PC-3 (cell line): Measurements from ENCODE around the gene APMAP. TPM values are rescaled to one million over a fixed set of nuclear protein-coding genes. Genes with fewer than 3 reads are reported as not detected.

ENCODE experiments used
- ATAC-seq: fragments of 200-7000 bp; cut with Tn5 transposase; 2 replicates; pipeline ENCODE4 v1.9.1; 2020; ENCODE audit warnings: mild to moderate bottlenecking, moderate library complexity
- BruUV-seq: library from RNA; stranded (reverse); fragments of 400-500 nt; replicated peaks from 2 replicates; lab custom pipeline; 2021; lab: Mats Ljungman, UMichigan
- CTCF ChIA-PET: fragments of 300-600 bp; sonication (Branson Sonifier 250); formaldehyde crosslinking; loops from one replicate; lab custom pipeline; 2022; ENCODE audit warnings: antibody characterized with exemption; lab: Charles Lee
- POLR2A ChIA-PET: fragments of 300-600 bp; sonication (Branson Sonifier 250); formaldehyde crosslinking; loops from one replicate; lab custom pipeline; 2022; ENCODE audit warnings: antibody characterized with exemption; ENCODE audit not compliant: unreplicated experiment; lab: Charles Lee
- DNase-seq: peaks from one replicate; pipeline ENCODE4 v3.0.0-alpha.2; 2015
- H2AFZ ChIP-seq: fragments of 300-600 bp; sonication (generic); 2 replicates; pipeline ENCODE4 v1.6.0; 2016; ENCODE audit warnings: antibody characterized with exemption, low read length
- H3F3A ChIP-seq: fragments of 300-600 bp; sonication (generic); one replicate; pipeline ENCODE4 v1.6.0; 2017; ENCODE audit warnings: antibody characterized with exemption, low read length, control low read depth, mild to moderate bottlenecking; ENCODE audit not compliant: unreplicated experiment
- H3K27ac ChIP-seq: fragments of 300-600 bp; sonication (generic); 2 replicates; pipeline ENCODE4 v1.5.1; 2016; ENCODE audit warnings: mild to moderate bottlenecking, low read length
- H3K27me3 ChIP-seq: fragments of 300-600 bp; sonication (generic); 2 replicates; pipeline ENCODE4 v1.6.1; 2016; ENCODE audit warnings: low read length, mixed read lengths
- H3K36me3 ChIP-seq: fragments of 300-600 bp; sonication (generic); 2 replicates; pipeline ENCODE4 v1.6.1; 2016; ENCODE audit warnings: low read depth, mixed run types, low read length, mixed read lengths
- H3K4me1 ChIP-seq: fragments of 300-600 bp; sonication (generic); 2 replicates; pipeline ENCODE4 v1.5.1; 2016; ENCODE audit warnings: low read length; ENCODE audit not compliant: insufficient read depth
- H3K4me2 ChIP-seq: fragments of 300-600 bp; sonication (generic); 2 replicates; pipeline ENCODE4 v1.6.0; 2016; ENCODE audit warnings: low read length
- H3K4me3 ChIP-seq: fragments of 300-600 bp; sonication (generic); 2 replicates; pipeline ENCODE4 v1.5.1; 2016; ENCODE audit warnings: mild to moderate bottlenecking, low read length, mixed read lengths
- H3K79me2 ChIP-seq: fragments of 300-600 bp; sonication (generic); 2 replicates; pipeline ENCODE4 v1.6.1; 2017; ENCODE audit warnings: low read length, mixed read lengths
- H3K9ac ChIP-seq: fragments of 300-600 bp; sonication (generic); 2 replicates; pipeline ENCODE4 v1.6.0; 2016; ENCODE audit warnings: mild to moderate bottlenecking, low read length
- H3K9me2 ChIP-seq: fragments of 300-600 bp; sonication (generic); replicated peaks from 2 replicates; pipeline ENCODE4 v1.6.1; 2016; ENCODE audit warnings: mixed run types, low read length, mixed read lengths
- H3K9me3 ChIP-seq: fragments of 300-600 bp; sonication (generic); 2 replicates; pipeline ENCODE4 v1.6.1; 2016; ENCODE audit warnings: low read length, mixed read lengths
- H4K20me1 ChIP-seq: fragments of 300-600 bp; sonication (generic); 2 replicates; pipeline ENCODE4 v1.6.1; 2016; ENCODE audit warnings: low read length, mixed read lengths
- EZH2 ChIP-seq: fragments of 300-600 bp; sonication (generic); IDR thresholded peaks from one replicate; pipeline ENCODE4 v1.6.1; 2017; ENCODE audit warnings: antibody characterized with exemption, mild to moderate bottlenecking, low read length; ENCODE audit not compliant: unreplicated experiment
- EZH2phosphoT487 ChIP-seq: fragments of 300-600 bp; sonication (generic); IDR thresholded peaks from 2 replicates; pipeline ENCODE4 v1.6.1; 2018; ENCODE audit warnings: mild to moderate bottlenecking, antibody characterized with exemption, low read length, borderline replicate concordance
- intact Hi-C: fragments of 100-400 bp; cut with micrococcal nuclease; formaldehyde crosslinking; loops from 2 replicates; pipeline ENCODE4 v1.9.0; 2023
- total RNA-seq: library from RNA; depleted of rRNA; stranded (reverse); fragments of >200 nt; gene quantifications from 2 replicates; pipeline ENCODE4 v1.2.3, GENCODE V29; 2014
- TF ChIP-seq, protein P1 (sequence below): fragments of 300-600 bp; sonication (generic); conservative IDR thresholded peaks from 2 replicates; pipeline ENCODE4 v1.5.1; 2017; ENCODE audit warnings: antibody characterized with exemption, low read depth, mild to moderate bottlenecking, low read length

The APMAP gene
- total RNA-seq, 1 experiment from 2014 or later, result 134 TPM

DNA sequence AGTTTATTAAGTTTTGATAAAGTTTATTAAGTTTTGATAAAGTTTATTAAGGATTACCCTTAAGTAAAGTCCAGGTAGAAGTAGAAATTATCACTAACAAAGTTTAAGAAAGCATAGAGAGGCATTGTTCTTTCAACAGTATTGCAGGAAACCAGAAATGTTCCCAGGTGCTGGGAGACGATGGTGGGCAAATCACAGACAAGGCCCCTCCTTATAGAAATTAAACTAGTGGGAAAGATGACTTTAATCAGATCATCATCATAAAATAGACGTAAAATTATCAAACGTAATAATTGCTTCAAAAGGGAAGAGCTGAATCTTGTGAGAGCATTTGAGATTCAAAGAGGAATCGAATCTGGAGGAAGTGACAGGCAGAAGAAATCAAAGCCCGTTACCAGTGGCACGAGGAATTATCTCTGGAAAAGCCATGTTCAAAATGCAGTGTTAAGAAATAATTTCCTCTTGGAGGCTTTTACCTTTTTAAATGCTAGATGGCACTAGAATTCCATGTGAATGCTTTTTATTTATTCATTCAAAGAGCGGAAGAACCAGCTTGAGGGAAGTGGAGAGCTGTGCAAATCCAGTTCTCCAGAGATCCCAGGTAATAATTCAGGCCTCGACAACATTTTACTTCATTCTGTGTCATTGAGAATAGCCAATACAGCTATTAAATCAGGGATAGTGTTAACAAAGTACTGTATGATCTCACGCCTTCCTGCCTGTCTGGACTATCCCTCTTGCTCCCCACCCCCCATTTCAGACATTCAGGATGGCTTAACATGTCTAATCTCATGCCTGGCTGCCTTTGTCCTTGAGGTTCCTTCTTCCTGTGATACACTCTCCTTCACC lies 1.0 kb upstream of the APMAP start:
- peaks cover 50% of the 10 kb centered on the region for H3K4me1 ChIP-seq
- intact Hi-C loops, result loop anchor here (1.0 to 10.0 kb wide), 7 partner anchors 61 to 301 kb away; partner anchors contain the start of gene ENTPD6
- DNase-seq (peak; percentile 86), ATAC-seq (peak; percentile 4; the same call in 1 of the 2 replicates)
- H3K79me2 ChIP-seq, result peaks cover 39% of the 10 kb centered on the region
- peak overlapping the region; percentile 79 for H3K9ac ChIP-seq
- H3K36me3 ChIP-seq, result no peaks in the 10 kb centered on the region
- H3K4me2 ChIP-seq, result peak overlapping the region; percentile 87
- no TSS peak for BruUV-seq
- no peaks in the 10 kb centered on the region for H3F3A ChIP-seq
- no peak for TF ChIP-seq EZH2phosphoT487
- TF ChIP-seq, protein P1, sequence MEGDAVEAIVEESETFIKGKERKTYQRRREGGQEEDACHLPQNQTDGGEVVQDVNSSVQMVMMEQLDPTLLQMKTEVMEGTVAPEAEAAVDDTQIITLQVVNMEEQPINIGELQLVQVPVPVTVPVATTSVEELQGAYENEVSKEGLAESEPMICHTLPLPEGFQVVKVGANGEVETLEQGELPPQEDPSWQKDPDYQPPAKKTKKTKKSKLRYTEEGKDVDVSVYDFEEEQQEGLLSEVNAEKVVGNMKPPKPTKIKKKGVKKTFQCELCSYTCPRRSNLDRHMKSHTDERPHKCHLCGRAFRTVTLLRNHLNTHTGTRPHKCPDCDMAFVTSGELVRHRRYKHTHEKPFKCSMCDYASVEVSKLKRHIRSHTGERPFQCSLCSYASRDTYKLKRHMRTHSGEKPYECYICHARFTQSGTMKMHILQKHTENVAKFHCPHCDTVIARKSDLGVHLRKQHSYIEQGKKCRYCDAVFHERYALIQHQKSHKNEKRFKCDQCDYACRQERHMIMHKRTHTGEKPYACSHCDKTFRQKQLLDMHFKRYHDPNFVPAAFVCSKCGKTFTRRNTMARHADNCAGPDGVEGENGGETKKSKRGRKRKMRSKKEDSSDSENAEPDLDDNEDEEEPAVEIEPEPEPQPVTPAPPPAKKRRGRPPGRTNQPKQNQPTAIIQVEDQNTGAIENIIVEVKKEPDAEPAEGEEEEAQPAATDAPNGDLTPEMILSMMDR, result peak; percentile 76
- ChIA-PET POLR2A (interaction anchor here (0.6 kb wide), 1 partner anchor 41 kb away, joined by 3 read pairs; no protein-coding TSS in a partner anchor), CTCF (interaction anchor here (0.6 to 1.5 kb wide), 8 partner anchors 63 to 397 kb away, joined by 3 to 13 read pairs (median 4); partner anchors contain the start of genes ABHD12 and PYGB)
- no peaks in the 10 kb centered on the region for H4K20me1 ChIP-seq
- peak overlapping the region; percentile 78 for H2AFZ ChIP-seq
- no peaks in the 10 kb centered on the region for H3K9me3 ChIP-seq
- peak overlapping the region; percentile 88 for H3K4me3 ChIP-seq
- peak overlapping the region; percentile 55 for H3K27ac ChIP-seq
- H3K27me3 ChIP-seq, result no peaks in the 10 kb centered on the region
- H3K9me2 ChIP-seq, result no peaks in the 10 kb centered on the region

DNA sequence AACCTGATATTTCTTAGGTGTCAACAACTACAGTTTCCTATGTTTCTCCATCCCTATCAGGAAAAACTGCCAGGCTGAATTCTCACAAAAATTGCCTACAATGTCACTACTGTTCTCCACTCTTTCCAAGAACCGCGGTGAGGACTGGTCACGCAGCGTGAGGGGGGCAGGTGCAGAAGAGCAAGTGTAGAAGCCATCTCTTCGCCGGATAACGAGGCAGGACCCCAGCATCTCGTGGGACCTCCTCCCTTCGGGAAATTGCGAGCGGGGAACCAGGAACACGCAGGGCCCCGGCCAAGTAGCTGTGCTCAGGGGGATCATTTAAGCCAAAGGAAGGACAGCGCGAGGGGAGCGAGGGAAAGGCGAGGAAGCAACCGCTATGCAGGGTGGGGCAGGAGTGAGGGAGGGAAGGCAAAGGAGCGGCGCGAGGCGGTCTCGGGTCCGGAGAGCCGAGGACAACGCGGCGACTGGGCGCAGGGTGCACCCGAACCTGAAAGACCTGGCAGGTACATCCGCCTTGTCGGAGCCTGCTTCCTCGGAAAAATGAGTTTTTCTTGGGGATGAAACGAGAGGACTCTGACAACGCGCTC lies 559 bp downstream of the APMAP start:
- POLR2A ChIA-PET, result no interaction called here
- peaks cover 54% of the 10 kb centered on the region for H3K79me2 ChIP-seq

More for the DNA sequence above, 559 bp downstream of the APMAP start:
- TF ChIP-seq EZH2phosphoT487 (no peak), EZH2 (no peak)
- TF ChIP-seq, protein P1, result no peak
- ATAC-seq, result peak; percentile 47
- peak overlapping the region; percentile 88 for H3K4me3 ChIP-seq
- peaks cover 50% of the 10 kb centered on the region for H3K4me1 ChIP-seq
- no peaks in the 10 kb centered on the region for H4K20me1 ChIP-seq
- H3K27me3 ChIP-seq, result no peaks in the 10 kb centered on the region
- H3K27ac ChIP-seq, result peak overlapping the region; percentile 7; the same call in 1 of the 2 replicates
- intact Hi-C loops, result loop anchor here (2.0 to 10.0 kb wide), 5 partner anchors 60 to 303 kb away; partner anchors contain the start of gene ENTPD6
- peak overlapping the region; percentile 87 for H3K4me2 ChIP-seq
- H2AFZ ChIP-seq, result peak overlapping the region; percentile 89
- CTCF ChIA-PET, result no interaction called here
- H3K36me3 ChIP-seq, result no peaks in the 10 kb centered on the region
- no TSS peak for BruUV-seq
- H3F3A ChIP-seq, result no peaks in the 10 kb centered on the region
- H3K9ac ChIP-seq, result peak overlapping the region; percentile 79
- DNase-seq, result peak; percentile 13
- H3K9me3 ChIP-seq, result no peaks in the 10 kb centered on the region
- H3K9me2 ChIP-seq, result no peaks in the 10 kb centered on the region
